Central memory CD4-positive, alpha-beta T cell (primary cell): ENCODE measurements around the gene CENPL.
"Not testable (repeated sequence)": the region's sequence is repeated elsewhere in the genome, so short reads cannot be mapped to it uniquely, and the experiment has no call there.

Experiments used
- DNase-seq: peaks from one replicate; pipeline ENCODE4 v3.0.0; 2022

Gene CENPL

DNA sequence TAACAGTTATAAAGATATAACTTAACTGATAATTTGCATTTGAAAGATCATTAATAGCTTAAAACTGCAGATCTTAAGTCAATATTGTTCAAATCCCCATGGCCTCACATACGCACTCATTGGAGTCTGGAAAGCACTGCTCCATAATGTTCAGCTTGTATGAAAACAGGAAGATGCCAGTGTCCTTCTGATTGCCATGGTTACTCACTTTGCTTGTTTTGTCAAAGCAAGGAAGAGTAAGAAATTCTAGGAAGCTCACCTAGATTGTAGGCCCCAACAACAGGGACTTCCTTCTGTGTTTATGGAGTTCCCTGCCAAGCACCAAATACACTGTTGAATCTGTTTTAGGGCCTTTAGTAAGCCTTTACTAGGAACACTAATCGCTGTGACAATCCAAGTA, 32.2 kb upstream of the CENPL start:
- no peak for DNase-seq

- DNase-seq = no peak
These were observed 31.3 kb upstream of the CENPL start for GRCh38 chr1:173856014-173856413.

DNA sequence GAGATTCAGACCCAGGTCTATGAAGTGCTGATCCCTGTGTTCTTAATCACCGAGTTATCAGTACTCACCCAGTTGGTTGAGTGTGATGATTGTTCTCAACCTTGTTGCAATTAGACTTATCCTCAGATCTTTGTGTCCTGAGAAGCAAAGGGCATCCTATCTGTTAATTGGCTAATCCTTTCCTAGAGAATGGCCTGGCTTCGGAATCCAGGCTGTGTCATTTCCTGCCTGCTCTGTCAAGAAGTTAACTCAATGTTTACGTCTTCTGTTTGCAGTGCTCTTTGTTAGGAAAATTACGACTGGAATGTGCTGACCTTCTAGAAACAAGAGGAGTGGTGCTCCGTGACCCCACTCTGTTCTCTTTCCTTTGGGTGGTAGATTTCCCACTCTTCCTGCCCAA, 28.4 kb upstream of the CENPL start:
- no peak for DNase-seq

GRCh38 chr1:173852105-173852504, 27.4 kb upstream of the CENPL start:
- DNase-seq = no peak

DNA sequence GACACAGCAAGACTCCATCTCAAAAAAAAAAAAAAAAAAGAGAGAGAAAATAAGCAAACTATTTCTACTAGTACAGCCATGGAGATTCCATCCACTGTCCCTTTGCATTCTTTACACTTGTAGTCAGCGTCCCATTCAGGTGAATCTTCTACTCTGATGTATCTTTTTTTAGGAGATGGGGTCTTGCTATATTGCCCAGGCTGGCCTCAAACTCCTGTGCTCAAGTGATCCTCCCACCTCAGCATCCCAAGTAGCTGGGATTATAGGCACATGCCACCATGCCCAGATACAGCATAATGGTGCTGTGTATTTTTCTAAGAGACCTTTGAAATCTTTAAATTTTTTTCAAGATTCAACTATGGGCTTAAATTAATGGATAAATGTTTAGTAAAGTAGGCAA, 8.1 kb upstream of the CENPL start:
- no peak for DNase-seq

- no peak for DNase-seq
These were observed 2.9 kb upstream of the CENPL start for GRCh38 chr1:173827611-173828010.

DNA sequence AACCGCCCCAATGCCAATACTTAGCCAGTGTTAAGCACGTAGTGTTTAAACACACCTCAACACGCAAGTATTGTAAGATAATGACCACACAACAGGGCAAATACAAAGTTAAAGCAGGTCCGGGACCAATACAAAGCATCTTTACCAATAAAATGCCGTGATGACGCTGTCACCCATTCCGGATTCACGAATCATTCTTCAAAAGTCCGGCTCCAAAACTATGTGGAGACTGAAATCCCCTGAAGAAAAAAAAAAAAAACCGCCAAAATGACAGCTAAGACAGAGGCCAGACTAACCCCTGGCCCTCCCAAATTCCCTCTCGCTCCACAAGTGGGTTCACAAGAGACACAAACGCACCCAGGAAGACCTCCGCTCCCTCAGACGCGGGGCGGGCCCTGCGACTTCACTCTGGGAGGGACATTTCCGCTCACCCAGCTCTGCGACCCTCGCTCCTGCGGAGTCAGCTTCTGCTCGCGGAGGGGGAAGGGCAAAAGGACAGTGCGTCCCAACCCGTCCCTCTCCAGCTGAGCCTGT, 835 bp downstream of the CENPL start:
- peak; percentile 1 for DNase-seq

DNA sequence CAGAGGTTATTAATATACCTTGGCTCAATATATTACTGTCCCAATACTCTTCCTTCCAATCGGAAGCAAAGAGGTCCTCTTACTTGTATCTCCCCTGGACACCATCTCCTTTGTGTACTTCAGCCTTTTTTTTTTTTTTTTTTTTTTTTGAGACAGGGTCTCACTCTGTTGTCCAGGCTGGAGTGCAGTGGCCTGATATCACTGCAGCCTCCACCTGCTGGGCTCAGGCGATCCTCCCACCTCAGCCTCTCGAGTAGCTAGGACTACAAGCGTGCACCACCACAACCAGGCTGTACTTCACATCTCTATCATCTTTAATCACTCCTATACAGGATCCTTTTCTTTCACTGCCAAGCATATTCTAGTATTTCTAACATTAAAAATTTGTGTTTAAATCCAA, 3.0 kb downstream of the CENPL start:
- DNase-seq = no peak

- DNase-seq = no peak
These were observed 6.2 kb downstream of the CENPL start for GRCh38 chr1:173818459-173818858.

DNA sequence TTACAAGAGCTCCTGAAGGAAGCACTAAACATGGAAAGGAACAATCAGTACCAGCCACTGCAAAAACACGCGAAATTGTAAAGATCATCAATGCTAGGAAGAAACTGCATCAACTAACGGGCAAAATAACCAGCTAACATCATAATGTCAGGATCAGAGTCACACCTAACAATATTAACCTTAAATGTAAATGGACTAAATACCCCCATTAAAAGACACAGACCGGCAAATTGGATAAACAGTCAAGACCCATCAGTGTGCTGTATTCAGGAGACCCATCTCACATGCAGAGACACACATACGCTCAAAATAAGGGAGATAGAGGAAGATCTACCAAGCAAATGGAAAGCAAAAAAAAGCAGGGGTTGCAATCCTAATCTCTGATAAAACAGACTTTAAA, 11.0 kb downstream of the CENPL start:
- DNase-seq = not testable (repeated sequence)

DNA sequence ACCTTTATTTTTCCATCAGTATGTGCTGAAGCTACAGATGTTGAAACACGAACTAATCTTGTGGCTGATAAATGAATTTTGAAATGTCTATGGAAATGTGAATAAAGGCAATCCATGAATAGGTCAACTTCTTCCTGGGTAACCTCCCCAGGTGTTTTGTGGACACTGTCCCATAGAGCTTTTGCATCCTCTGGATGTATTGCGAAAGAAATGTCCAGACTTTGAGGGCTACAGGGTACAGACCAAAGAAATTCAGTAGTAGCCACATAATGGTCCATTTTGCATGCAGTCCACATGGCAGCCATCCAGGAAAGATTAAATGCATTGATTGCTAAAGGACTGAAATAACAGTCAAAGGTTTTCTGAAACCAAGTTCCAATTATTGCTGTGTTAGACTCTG, 21.7 kb downstream of the CENPL start:
- no peak for DNase-seq

GRCh38 chr1:173799995-173800394, 24.7 kb downstream of the CENPL start:
- not testable (repeated sequence) for DNase-seq

- DNase-seq = no peak
These were observed 26.6 kb downstream of the CENPL start for GRCh38 chr1:173798078-173798477.

DNA sequence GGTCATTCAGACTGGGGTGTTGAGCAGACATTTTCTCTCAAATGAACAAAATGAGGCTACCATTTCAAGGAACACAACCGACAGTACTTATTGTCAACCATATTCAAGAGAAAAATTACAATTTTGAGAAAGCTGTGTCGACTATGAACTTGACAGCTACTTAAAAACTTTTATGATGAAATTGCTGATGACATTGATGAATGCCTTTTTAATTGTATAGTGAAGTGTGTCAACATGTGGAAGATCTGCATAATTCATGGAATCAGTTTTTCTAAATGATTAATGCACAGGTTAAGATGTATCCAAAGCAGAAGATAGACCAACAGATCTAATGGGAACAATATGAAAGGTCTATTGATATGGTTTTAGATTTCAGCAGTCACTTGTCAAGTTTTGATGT, 34.8 kb downstream of the CENPL start:
- no peak for DNase-seq

DNA sequence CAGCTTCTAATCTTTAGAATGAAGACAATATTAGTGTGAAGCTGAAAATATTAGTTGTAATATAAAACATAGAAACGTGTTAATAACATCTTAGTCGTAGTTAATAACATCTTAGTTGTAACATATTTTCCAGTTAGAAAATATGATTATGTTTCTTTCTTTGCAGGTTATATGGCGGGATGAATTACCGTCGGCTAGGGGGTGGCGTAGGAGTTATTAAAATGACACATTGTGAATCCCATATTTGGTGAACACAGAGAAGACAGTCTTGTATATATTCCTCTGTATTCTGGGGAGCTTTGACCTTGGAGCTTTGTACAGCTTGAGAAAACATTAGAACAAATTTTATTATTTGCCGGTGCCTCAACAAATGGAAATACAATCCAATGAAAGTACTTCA, 39.7 kb downstream of the CENPL start:
- DNase-seq = no peak

- DNase-seq = no peak
These were observed 44.7 kb downstream of the CENPL start for GRCh38 chr1:173779936-173780335.

GRCh38 chr1:173775578-173776226, 49.0 kb downstream of the CENPL start:
- no peak for DNase-seq

DNA sequence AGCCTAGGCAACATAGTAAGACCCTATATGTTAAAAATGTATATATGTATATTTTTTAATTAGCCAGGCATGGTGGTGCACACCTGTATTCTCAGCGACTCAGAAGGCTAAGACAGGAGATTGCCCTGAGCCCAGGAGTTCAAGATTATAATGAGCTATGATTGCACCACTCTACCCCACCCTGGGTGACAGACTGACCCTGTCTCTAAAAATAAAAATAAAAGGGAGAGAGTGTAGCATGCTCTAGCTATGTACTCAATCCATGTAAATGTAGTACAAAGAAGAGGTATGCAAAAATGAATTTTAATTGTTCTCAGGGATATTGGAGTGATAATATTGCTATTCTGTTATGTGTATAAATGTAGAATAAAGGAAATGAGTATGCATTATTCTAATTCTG, 53.1 kb downstream of the CENPL start:
- DNase-seq = no peak

GRCh38 chr1:173770330-173770729, 54.4 kb downstream of the CENPL start:
- not testable (repeated sequence) for DNase-seq

DNA sequence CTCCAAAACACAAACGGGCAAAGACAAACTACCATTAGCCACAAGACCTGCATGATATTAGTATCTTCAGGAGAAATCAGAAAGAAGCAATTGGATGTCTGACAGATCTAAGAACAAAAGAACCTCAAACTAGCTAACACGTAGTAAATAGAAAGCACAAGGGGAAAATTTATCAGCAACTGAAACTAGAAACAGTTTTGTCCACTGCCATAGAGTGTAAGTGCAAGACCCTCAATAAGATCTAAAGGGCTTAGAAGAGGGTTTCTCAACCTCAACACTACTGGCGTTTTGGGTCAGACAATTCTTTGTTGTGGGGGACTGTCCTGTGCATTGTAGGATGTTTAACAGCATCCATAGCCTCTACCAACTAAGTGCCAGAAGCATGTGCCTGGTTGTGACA, 55.9 kb downstream of the CENPL start:
- DNase-seq = no peak

- no peak for DNase-seq
These were observed 56.5 kb downstream of the CENPL start for GRCh38 chr1:173768206-173768605.

DNA sequence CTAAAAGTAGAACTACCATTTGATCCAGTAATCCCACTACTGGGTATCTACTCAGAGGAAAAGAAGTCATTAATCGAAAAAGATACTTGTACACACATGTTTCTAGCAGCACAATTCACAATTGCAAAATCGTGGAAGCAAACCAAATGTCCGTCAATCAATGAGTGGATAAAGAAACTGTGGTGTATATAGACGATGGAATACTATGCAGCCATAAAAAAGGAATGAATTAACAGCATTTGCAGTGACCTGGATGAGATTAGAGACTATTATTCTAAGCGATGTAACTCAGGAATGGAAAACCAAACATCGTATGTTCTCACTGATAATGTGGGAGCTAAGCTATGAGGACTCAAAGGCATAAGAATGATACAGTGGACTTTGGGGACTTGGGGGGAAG, 60.4 kb downstream of the CENPL start:
- not testable (repeated sequence) for DNase-seq

DNA sequence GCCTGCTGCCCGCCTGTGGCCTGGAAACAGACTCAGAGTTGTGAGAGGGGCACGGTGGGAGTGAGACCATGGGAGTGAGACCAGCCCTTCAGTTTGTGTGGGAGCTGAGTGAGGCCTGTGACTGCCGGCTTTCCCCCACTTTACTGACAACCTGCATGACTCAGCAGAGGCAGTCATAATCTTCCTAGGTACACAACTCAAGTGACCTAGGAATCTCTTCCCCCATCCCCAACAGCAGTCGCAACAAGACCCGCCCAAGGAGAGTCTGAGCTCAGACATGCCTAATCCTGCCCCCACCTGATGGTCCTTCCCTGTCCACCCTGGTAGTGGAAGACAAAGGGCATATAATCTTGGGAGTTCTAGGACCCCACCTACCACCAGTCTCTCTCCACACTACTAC, 65.7 kb downstream of the CENPL start:
- no peak for DNase-seq

- DNase-seq = no peak
These were observed 66.6 kb downstream of the CENPL start for GRCh38 chr1:173758110-173758509.

DNA sequence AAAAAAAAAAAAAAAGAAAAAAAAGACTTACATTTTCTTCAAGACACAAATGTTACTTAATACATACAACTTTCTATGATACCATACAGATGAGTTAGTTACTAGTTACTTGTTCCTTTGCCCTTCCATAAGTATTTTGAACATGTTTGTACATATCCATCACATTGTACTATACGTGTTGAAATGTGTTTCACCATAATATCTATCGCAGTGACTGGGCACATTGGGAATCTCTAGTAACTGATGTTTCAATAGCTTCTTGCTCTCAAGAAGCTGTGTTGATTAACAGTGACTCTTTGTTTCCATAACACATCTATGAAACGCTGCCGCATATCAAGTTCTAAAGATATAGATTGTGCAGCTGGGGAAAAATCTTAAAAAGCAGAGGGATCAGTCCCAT, 67.0 kb downstream of the CENPL start:
- no peak for DNase-seq
